Muscle layer of colon (tissue), 2 donors: ENCODE results near the gene PGLYRP3.

Experiments used
- H3K27ac ChIP-seq: one replicate; pipeline ENCODE4 v1.7.0; 2013; ENCODE audit warnings: low read depth, mild to moderate bottlenecking, low read length, moderate library complexity
- H3K27me3 ChIP-seq, 2 donors: one replicate each; pipeline ENCODE4 v1.7.0; 2013; ENCODE audit warnings: low read length in 2 of 2, mild to moderate bottlenecking in 2 of 2; ENCODE audit not compliant: insufficient read depth in 2 of 2, control insufficient read depth in 1 of 2
- H3K36me3 ChIP-seq: one replicate; pipeline ENCODE4 v1.7.0; 2013; ENCODE audit warnings: mild to moderate bottlenecking, low read length; ENCODE audit not compliant: insufficient read depth
- H3K4me1 ChIP-seq: one replicate; pipeline ENCODE4 v1.7.0; 2013; ENCODE audit warnings: mild to moderate bottlenecking, low read length; ENCODE audit not compliant: insufficient read depth
- H3K4me3 ChIP-seq, 2 donors: one replicate each; pipeline ENCODE4 v1.7.0; 2013; ENCODE audit warnings: low read length in 2 of 2, low read depth in 1 of 2, mild to moderate bottlenecking in 1 of 2, moderate library complexity in 1 of 2
- H3K9ac ChIP-seq: one replicate; pipeline ENCODE4 v1.7.0; 2013; ENCODE audit warnings: low read length
- H3K9me3 ChIP-seq: one replicate; pipeline ENCODE4 v1.7.0; 2013; ENCODE audit warnings: mild to moderate bottlenecking, low read length
- donor health status: abdominal sarcoma.
- donor health status: Adenocarcinoma of cecum.

PGLYRP3 gene, protein sequence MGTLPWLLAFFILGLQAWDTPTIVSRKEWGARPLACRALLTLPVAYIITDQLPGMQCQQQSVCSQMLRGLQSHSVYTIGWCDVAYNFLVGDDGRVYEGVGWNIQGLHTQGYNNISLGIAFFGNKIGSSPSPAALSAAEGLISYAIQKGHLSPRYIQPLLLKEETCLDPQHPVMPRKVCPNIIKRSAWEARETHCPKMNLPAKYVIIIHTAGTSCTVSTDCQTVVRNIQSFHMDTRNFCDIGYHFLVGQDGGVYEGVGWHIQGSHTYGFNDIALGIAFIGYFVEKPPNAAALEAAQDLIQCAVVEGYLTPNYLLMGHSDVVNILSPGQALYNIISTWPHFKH

DNA sequence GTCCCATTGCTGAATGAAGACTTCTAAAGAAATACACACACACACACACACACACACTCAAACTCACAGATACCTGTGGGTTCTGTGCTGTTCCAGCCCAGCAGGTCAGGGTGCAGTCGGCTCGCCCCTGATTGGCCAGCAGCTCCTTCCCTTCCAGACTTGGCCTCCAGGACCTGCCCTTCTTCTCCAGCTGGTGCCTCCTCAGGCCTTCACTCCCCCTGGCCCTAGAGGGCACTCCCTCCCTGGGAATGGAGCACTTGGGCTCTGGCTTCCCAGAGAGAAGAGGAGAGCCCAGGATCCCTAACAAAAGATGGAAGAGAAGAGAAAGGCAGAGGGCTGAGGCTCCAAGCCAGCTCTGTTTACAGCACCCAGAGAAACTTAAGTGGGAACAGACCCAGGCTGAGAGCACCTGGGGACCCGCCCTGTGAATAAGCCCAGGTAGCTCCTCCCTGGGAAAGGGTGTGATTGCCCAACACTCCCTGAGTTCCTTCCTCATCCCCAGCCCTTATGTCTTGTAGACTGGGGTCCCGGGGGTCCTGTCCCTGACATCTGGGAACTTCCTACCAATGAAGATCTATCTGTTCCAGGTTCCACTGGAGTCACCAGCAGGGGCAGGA is at the start of gene PGLYRP3:
Gene PGLYRP3, minus strand, starts transcription at position 383 of the 617 bp plus-strand sequence. CDS start 2,287 bp downstream, outside the sequence.
- Histone ChIP-seq H3K4me1 (no peaks in the 10 kb centered on the region), H3K4me3 (no peak within 1 kb of the TSS), H3K9me3 (no peaks in the 10 kb centered on the region), H3K27me3 (no peaks in the 10 kb centered on the region), H3K9ac (no peak within 1 kb of the TSS), H3K36me3 (no peaks in the 10 kb centered on the region), H3K27ac (no peak within 1 kb of the TSS)

DNA sequence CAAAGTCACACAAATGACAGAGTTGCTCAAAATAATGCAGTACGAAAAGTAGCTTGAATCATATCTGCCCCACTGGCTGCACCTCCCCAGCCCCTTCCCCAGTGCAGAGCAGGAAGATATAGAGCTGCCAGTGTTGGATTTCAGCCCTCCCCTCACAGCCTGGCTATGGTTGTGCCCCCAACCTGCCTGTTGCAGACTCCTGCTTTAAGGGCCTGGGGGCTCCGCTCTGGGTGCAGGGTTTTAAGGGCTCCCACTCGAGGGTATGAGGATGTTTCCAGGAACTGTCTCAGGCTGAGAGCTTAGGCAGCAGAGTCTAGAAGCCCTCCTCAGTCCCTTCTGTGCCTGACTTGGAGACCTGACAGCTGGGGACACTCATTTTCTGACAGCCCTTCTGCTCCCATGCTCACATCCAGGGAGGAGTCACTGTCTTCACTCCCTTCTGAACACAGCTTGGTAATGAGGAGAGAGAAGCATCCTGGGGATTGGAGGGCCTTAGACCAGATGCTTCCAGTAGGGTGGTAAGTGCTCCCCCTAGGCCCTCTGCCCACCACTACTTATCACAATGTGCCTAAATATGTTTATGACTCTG is 49.5 kb upstream of the PGLYRP3 start:
- H3K9ac ChIP-seq: no peak overlapping the region
- H3K27me3 ChIP-seq: no peaks in the 10 kb centered on the region
- no peak overlapping the region for H3K4me3 ChIP-seq
- no peak overlapping the region for H3K27ac ChIP-seq
- H3K4me1 ChIP-seq: no peaks in the 10 kb centered on the region
- no peaks in the 10 kb centered on the region for H3K9me3 ChIP-seq
- no peaks in the 10 kb centered on the region for H3K36me3 ChIP-seq

DNA sequence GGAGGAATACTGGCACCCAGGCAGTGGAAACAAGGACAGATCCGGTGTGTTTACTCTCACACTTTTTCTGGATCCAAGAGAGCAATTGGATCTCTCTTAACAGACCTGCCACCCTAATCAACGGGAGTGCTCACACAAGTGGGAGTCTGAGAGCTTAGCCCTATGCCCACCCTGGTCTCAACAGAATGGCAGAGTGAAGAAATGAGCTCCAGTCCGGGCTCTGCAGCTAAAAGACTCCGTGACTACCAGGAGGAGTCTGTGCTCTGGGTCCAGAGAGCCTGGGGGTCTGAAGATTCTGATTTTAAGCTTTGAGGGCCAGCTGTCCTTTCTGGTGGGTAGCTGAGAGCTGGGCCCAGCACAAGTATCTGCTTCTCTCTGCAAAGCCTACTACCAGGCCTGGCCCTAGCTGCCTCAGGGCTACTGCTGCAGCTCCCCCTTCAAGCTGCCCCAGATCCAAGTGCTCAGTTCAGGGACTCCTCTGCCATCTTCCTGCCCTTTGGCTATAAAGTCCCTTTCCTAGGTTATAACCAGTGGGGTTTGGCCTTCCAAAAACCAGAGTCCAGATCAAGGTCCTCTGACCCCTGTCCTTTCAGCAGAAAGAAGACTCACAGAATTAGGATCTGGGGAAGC is 48.8 kb upstream of the PGLYRP3 start:
- H3K27ac ChIP-seq: no peak overlapping the region
- H3K4me1 ChIP-seq: no peaks in the 10 kb centered on the region
- no peaks in the 10 kb centered on the region for H3K27me3 ChIP-seq
- no peaks in the 10 kb centered on the region for H3K9me3 ChIP-seq
- H3K36me3 ChIP-seq: no peaks in the 10 kb centered on the region
- no peak overlapping the region for H3K9ac ChIP-seq
- no peak overlapping the region for H3K4me3 ChIP-seq

DNA sequence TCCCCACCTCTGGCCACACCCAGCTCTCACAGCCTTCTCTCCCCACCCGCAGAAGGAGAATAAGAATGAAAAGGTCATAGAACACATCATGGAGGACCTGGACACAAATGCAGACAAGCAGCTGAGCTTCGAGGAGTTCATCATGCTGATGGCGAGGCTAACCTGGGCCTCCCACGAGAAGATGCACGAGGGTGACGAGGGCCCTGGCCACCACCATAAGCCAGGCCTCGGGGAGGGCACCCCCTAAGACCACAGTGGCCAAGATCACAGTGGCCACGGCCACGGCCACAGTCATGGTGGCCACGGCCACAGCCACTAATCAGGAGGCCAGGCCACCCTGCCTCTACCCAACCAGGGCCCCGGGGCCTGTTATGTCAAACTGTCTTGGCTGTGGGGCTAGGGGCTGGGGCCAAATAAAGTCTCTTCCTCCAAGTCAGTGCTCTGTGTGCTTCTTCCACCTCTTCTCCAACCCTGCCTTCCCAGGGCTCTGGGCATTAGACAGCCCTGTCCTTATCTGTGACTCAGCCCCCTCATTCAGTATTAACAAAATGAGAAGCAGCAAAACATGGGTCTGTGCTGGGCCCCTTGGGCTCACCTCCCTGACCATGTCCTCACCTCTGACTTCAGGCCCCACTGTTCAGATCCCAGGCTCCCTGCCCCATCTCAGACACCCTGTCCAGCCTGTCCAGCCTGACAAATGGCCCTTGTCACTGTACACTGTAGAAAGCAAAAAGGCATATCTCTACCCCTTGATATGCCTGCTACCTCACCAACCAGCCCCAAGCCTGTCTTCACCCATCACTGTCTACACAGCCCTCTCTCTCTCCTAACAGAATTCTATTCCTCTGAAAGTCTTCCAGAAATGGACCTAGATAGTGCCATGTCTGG is 48.1 kb upstream of the PGLYRP3 start:
- H3K9me3 ChIP-seq: no peaks in the 10 kb centered on the region
- H3K36me3 ChIP-seq: no peaks in the 10 kb centered on the region
- no peak overlapping the region for H3K27ac ChIP-seq
- H3K4me1 ChIP-seq: no peaks in the 10 kb centered on the region
- H3K4me3 ChIP-seq: no peak overlapping the region
- H3K9ac ChIP-seq: no peak overlapping the region
- no peaks in the 10 kb centered on the region for H3K27me3 ChIP-seq

DNA sequence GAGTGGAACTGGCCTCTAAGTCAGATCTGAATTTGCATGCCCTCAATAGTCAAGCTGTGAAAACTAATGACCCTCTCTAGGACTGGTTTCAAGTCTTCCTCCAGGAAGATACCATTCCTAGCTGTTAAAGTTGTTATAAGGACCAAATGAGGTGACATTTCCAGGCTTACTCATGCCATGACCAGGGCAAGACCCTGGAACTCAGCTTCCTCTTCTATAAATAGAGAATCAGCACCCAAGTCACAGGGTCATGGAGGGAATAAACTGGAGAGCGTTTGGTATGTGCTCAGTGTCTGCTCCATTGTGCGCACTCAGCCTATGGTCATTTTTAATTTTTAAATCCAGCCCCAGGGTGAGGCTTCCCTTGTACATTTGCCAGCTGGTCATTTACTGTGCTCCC is 47.4 kb upstream of the PGLYRP3 start:
- Histone ChIP-seq H3K9me3 (no peaks in the 10 kb centered on the region), H3K36me3 (no peaks in the 10 kb centered on the region), H3K27me3 (no peaks in the 10 kb centered on the region), H3K4me1 (no peaks in the 10 kb centered on the region), H3K9ac (no peak overlapping the region), H3K4me3 (no peak overlapping the region), H3K27ac (no peak overlapping the region)

DNA sequence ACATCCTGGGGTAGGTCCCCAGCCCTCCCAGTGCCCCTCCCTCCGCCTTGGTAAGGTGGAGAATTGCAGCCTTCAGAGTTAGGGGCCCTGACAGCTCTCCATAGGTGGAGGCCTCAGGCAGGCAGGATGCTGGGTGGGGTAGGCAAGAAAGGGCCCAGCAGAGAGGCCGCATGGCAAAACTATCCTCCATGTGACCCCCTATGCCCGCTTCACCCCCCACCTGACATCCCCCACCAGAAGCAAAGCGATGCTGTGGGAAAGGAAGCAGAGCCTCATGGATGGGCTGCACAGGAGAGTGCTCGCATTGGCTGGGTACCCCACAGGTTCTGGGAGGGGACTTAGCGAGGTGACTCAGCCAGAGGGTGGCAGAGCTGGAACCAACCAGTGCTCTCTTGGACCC is 46.5 kb upstream of the PGLYRP3 start:
- H3K9ac ChIP-seq: no peak overlapping the region
- no peak overlapping the region for H3K27ac ChIP-seq
- no peaks in the 10 kb centered on the region for H3K4me1 ChIP-seq

DNA sequence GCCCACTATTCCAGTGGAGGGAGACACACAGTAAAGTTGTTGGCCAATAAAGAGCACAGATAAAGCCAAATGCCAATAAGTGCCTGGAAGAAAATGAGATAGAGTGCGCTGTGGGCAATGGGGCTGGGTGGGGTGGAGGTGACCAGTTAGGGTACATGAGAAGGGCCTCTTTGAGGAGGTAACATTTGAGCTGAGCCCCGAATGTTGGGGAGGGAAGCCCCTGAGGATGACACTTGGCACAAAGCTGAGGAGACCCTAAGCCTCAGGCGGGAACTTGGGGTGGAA is 45.9 kb upstream of the PGLYRP3 start:
- Histone ChIP-seq H3K36me3 (no peaks in the 10 kb centered on the region), H3K4me1 (no peaks in the 10 kb centered on the region), H3K9me3 (no peaks in the 10 kb centered on the region), H3K27me3 (no peaks in the 10 kb centered on the region), H3K9ac (no peak overlapping the region), H3K27ac (no peak overlapping the region), H3K4me3 (no peak overlapping the region)

More for the DNA sequence above, 46.5 kb upstream of the PGLYRP3 start:
- no peaks in the 10 kb centered on the region for H3K9me3 ChIP-seq
- no peak overlapping the region for H3K4me3 ChIP-seq
- no peaks in the 10 kb centered on the region for H3K27me3 ChIP-seq
- no peaks in the 10 kb centered on the region for H3K36me3 ChIP-seq

DNA sequence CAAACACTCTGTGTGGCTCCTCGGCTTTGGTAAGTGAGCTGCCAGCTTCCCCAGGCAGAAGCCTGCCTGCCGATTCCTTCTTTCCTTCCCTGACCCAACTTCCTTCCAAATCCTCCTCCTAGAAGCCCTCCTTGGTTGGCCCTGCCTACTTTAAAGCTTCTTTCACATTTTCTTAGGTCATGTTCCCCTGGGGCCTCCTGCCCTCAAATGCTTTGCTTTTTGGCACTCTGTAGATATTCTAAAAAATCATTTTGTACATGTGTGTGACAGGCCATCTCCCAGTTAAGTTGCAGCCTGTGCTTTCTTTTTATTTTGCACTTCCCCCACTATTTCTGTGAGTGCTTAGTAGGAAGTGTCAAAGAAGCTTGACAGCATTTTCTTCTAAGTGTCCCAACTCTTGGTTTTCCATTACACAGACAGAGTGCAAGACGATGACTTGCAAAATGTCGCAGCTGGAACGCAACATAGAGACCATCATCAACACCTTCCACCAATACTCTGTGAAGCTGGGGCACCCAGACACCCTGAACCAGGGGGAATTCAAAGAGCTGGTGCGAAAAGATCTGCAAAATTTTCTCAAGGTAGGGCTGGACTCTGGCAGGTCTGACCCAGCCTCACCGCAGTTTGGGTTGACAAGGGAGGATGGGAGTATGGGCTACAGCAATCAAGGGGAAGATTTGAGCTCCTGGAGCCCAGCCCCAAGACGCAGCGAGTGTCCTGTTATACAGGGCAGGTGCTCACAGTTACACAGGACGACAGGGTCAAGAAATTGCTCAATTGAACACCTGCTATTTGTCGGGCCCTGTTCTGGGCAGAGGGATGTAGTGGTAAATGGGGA is 45.3 kb upstream of the PGLYRP3 start, which contains the start of gene S100A9:
Gene S100A9, plus strand, starts transcription at position 2 of the 838 bp plus-strand sequence. Its CDS starts 430 bp downstream, at position 432.
- H3K27ac ChIP-seq: no peak within 1 kb of the TSS
- no peak within 1 kb of the TSS for H3K4me3 ChIP-seq
- no peak within 1 kb of the TSS for H3K9ac ChIP-seq
- no peaks in the 10 kb centered on the region for H3K36me3 ChIP-seq
- H3K27me3 ChIP-seq: no peaks in the 10 kb centered on the region
- H3K9me3 ChIP-seq: no peaks in the 10 kb centered on the region
- H3K4me1 ChIP-seq: no peaks in the 10 kb centered on the region

DNA sequence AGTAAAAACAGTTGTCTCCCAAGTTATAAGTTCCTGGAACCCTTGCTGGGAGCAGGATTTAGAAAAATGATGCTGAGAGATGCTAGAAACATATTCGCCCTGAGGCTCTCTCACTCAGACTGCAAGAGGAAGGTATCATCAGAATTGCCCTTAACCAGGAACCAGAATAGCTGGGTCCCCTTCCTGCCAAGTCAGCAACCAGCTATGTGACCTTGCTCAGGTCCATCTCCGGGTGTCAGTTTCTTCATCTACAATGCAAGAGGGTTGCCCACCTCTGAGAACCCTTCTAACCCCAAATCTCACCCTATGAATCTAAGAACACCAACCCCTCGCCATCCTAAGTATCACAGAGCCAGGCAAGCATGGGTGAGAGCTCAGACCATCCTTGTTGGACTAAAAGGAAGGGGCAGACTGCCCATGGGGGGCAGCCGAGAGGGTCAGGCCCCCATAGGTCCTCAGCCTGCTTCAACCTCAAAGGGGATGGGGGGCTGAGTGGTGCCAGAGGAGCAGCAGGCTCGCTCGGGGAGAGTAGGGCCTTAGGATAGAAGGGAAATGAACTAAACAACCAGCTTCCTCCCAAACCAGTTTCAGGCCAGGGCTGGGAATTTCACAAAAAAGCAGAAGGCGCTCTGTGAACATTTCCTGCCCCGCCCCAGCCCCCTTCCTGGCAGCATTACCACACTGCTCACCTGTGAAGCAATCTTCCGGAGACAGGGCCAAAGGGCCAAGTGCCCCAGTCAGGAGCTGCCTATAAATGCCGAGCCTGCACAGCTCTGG is 44.5 kb upstream of the PGLYRP3 start:
- no peaks in the 10 kb centered on the region for H3K27me3 ChIP-seq
- H3K9ac ChIP-seq: no peak overlapping the region
- H3K9me3 ChIP-seq: no peaks in the 10 kb centered on the region
- H3K36me3 ChIP-seq: no peaks in the 10 kb centered on the region
- H3K4me3 ChIP-seq: no peak overlapping the region
- H3K27ac ChIP-seq: no peak overlapping the region
- H3K4me1 ChIP-seq: no peaks in the 10 kb centered on the region
